Hepatic stellate cell (primary cell): ENCODE data around the gene GTF2A1L.
"Not testable (repeated sequence)": the region's sequence is repeated elsewhere in the genome, so short reads cannot be mapped to it uniquely, and the experiment has no call there.

ENCODE experiments used
- DNase-seq: peaks from one replicate; pipeline ENCODE4 v3.0.0; 2011; ENCODE audit warnings: low spot score

Gene GTF2A1L

DNA sequence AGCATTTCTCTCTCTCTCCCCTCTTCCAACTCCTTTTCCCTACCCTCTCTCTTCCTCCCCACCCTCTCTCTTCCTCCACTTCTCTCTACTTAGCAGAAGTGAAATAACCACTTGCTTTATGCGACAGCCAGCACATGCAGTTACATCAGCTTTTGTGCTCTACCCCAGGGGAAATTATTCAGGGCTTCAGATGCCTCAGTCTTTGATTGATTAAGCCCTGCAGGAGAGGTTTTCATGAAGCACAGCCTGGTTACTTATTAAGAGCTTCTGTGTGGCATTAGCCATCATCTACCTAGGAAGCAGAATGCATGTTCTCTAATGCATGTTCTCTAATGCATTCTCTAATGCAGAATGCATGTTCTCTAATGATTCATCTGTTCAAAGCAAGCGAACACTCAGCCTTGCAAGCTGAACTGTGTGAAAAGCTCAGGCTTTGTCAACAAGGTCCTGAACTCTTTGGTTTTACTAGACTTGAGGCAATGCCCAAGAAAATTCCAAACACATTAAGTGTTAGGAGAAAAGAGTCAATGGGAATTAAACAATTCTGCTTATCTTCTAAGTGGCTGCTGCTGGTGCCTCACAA lies 81.8 kb downstream of the GTF2A1L start:
- no peak for DNase-seq

DNA sequence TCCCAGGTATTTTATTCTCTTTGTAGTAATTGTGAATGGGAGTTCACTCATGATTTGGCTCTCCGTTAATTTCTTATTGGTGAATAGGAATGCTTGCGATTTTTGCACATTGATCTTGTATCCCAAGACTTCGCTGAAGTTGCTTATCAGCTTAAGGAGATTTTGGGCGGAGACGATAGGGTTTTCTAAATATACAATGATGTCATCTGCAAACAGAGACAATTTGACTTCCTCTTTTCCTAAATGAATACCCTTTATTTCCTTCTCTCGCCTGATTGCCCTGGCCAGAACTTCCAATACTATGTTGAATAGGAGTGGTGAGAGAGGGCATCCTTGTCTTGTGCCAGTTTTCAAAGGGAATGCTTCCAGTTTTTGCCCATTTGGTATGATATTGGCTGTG lies 86.0 kb downstream of the GTF2A1L start:
- not testable (repeated sequence) for DNase-seq

DNA sequence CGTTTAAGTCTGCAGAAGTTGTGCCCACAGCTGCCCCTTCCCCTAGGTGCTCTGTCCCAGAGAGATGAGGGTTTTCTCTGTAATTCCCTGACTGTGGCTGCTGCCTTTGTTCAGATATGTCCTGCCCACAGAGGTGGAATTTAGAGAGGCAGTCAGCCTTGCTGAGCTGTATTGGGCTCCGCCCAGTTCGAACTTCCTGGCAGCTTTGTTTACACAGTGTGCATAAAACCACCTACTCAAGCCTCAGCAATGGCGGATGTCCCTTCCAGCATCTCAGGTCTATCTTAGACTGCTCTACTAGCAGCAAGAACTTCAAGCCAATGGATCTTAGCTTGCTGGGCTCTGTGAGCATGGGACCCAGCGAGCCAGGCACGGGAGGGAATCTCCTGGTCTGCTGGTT lies 89.8 kb downstream of the GTF2A1L start:
- no peak for DNase-seq

DNA sequence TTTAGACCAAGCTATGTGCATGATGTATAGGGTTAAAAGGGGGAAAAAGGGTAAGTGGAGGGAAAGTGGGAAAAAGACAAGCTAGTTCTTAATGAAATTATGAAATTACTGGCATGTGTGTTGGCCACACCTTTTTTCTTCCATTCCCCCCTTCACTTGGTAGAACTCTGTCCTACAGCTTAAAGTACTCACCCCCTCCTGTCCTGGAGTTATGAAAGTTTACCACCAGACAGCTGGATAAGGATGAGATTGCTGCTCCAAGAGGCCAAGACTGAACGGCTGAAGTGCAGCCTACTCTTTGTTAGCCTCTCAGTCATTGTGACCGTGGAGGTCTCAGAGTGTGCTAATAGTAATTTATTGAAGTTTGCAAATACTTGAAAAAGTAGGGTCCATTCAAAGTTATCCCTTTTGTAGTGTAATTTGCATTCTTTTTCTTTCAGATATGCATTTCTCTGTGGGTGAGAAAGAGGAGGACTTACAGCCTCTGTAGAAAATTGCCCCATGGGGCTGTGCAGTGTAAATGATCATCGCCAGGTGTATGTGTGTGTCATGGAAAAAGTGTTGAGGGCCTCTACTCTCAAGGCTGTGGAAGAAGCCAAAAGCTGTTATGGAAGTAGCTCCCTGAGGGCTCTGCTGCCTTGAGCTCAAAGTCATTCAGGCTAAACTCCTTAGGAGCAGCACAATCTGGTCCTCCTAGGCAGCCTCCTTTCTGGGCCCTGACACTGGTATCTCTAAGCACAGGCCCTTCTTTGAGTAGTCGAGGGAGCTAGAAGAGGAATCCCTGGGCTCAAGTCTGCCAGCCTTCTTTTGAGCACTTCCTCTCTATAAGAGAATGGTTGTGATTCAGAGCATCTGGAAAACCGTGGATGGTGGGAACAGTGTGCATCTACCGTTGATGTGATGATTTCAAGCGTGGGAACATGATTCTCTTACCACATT lies 91.7 kb downstream of the GTF2A1L start:
- DNase-seq: no peak

DNA sequence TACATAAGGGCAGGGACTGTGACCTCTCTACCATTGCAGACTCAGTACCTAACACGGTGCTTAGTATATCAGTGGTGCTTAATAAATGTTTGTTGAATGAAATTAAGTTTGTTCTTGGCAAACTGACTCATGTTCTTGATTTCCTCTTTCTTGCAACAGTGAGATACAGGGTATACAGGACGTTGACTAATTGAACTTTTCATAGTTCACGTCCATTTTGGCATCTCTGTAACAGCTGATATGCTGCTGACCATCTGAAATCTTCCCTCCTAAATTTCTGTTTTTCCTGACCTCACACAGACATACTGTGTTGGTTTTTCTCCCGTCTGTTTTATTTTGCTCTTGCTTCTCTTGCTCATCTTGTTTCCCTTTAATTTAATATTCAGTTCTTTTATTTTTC lies 93.7 kb downstream of the GTF2A1L start:
- no peak for DNase-seq

DNA sequence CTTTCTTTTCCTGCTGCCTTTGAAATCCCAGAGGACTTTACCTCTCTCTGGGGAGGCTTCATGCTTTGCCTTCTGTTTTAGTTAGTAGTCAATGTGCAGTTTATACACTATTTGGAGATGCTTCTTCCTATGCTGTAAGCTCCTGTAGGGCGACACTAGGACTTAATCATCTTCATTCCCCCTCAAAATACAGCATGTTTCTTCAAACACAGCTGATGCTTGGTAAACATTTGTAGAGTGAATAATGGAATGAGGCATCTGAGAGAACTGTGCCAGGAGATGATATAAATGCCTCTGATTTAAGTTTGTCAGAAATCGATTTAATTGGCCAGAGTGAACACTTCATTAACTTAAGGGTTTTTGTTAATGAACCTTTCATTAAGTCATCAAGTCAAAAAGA lies 94.5 kb downstream of the GTF2A1L start:
- DNase-seq: no peak

DNA sequence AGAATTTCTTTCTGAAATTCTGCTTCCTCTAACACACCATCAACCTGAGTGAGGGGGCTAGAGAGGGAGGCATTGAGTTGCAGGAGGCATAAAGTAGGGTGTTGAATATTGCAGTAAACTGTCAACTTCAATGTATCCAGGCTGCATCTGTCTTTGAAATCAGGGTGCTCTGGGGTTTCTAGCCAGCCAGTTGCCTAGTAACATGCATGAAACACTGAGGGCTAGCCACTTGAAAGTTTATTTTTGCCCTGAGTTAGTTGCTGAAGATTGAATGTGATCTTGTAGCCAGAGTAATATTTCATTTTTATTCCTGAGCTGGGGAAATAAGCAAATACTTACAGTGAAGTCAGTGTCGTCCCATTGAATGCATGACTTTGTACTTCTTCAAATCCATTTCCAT lies 96.0 kb downstream of the GTF2A1L start:
- DNase-seq: no peak

DNA sequence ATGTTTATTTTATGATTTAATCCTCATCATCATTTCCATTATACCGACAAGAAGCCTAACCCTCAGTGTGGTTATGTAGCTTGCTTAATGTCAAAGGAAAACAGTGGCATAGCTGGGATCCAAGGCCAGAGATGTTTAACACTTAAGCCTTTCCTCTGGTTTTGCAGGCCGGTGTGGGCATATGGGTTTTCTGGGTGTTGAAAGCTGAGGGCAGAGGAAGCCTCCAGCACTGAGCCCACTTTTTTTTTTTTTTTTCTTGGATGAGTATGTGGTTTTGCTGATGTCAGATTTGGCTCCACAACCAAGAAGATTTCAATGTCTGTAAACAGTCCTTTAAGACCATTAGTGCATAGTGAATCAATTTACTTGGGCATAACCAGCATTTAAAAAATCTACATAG lies 96.6 kb downstream of the GTF2A1L start:
- no peak for DNase-seq

DNA sequence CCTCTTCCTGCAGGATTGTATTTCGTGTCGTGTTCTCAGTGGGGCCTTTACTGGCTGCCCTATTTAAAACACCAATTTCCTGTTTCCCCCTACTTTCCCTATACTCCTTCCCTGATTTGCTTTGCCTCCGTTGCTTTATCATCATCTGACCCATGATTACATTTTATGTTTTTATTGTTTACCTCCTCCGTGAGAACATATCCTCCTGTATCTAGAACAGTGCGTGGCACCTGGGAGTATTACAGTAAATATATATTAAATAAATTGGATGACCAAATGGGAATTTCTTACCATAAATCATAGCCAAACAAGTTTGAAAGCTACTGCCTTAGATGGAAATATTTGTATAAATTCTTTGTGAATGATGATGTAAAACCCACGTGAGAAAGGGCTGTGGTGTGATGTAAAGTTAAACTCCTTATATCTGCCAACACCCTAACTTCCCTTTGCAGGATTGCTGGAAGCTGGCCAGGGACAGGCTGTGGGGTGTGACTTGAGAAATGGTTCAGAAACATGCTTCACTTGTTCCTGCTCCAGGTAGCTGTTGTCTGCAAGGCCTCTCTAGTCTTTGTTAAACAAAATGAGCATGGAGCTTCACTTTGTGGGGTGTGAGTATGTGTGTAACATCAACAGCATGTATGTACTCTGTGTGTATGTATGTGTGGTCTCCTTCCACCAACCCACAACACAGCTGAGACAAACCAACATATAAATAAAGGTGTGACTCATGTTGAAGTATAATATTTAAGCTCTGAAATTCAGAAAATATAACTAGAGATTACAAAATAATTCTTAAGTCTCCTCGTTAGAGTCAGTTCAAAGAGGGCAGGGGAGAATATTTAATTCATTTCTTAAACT lies 97.6 kb downstream of the GTF2A1L start:
- no peak for DNase-seq

DNA sequence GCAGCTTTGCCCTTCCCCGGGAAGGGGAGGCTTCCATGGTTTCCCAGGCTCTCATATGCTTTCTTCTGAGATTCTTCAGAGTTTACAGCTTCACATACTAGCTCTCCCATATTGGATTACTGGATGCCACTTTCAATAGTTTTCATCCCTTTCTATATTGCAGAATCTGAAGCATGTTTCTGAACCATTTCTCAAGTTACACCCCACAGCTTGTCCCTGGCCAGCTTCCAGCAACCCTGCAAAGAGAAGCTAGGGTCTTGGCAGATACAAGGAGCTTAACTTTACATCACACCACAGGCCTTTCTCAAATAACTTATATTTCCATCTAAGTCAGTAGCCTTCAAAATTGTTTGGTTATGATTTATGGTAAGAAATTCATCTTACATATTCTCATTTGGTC lies 98.3 kb downstream of the GTF2A1L start:
- DNase-seq: no peak

DNA sequence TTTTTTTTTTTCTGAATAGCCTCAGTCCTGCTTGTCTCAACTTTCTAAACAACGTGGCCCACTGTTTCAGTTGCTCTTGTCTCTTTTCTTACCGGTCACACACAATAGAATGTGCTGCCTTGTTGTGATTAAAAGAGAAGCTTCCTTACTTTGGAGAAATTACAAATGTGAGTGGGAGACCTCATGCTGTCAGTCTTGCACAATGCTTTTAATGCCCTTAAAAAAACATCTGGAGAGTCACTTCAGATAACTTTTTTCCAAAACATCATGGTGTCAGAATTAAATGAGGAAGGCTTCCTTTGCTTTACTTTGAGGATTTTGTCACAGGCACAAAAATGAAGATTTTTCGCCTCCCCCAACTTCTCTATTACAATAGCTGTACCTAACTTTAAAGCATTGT lies 100.2 kb downstream of the GTF2A1L start:
- no peak for DNase-seq

DNA sequence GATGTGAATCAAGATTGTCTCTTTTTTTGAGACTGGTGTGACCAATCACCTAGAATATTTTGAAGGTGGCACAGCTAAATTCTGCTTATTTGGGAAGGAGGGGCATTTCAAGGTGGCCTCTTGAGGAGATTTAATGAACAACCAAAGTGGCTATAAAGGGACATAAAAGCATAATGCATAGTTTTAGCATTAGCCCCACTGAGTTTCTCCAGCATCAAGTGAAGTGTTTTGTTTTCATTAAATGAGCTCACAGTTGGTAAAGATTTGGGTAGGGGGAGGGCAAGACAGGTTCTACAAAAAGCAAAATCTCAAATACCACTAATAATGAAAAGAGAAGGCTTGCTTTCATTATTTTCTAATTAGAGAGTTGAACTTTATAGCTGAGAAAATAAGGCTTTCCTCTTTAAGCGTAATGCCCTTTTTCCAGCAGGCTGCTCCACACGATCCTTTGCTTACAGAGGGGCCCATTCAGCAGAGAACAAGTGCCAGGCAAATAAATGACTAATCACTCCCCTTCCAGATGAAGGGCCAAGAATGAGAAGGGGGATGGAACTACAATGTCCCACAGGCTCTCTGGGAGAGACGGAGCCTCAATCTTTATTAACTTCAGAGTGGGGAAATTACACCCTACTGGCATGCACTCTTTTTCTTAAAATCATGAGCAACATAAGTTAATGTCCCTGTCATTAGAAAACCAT lies 102.0 kb downstream of the GTF2A1L start:
- DNase-seq: no peak

DNA sequence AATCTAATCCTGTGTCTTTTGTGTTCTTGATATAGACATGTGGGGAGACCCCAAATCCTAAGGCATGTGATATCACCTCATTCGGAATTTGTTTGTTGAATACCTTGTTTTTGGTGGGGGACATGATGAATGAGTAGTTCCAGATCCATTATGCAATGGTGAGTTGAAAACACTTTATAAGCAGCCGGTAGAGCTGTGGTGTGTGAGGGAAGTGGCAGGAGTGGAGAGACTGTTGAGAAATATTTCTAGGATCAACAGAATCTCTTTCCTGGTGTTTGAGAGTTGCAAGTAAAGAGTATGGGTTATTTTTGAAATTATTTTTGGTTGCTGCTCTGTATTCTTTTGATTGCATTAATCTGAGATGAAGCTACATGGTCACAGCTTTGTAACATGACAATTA lies 103.5 kb downstream of the GTF2A1L start:
- DNase-seq: no peak

DNA sequence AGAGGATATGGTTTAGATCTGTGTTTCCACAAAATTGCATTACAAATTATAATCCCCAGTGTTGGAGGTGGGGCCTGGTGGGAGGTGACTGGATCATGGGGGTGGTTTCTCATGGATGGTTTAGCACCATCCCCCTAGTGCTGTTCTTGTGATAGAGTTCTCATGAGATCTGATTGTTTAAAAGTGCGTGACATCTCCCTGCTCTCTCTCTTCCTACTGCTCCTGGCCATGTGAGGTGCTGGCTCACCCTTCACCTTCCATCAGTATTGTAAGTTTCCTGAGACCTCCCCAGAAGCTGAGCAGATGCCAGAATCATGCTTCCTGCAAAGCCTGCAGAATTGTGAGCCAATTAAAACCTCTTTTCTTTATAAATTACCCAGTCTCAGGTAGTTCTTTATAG lies 104.7 kb downstream of the GTF2A1L start:
- DNase-seq: no peak

DNA sequence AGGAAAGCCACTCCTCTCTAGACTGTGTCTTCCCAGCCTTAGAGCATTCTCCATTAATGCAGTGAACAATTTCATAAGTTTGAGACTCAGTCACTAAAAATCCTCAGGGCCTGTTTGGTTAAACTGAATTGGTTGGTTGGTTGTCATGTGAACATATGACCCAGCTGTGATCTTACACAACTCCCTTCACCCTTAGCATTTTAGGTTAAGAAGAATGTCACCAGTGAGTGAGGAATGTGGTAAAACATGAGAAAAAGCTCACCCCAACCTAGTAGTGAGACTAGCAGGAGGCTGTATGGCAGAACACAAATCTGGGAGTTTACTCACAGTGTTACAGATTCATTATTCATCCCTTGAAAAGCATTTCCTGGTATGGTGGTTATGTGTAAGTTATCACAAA lies 105.5 kb downstream of the GTF2A1L start:
- peak; percentile 14 for DNase-seq

DNA sequence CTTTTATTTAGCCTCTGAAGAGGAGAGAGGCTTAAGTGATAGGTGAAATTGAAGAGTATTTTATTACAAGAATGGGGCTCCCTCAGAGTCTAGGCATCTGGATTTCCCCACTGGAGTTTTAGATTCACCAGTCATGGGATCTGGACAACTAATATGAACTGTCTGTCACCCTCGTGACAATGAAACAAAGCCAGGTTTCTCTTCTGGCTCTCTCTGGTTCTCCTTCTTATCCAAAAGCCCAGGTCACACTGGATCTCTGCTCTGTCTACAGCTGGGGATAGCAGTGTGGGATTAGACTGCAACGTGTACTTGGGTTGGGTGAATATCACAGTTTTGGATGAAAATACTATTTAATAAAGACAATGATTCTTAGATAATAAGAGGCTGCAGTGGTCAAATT lies 106.6 kb downstream of the GTF2A1L start:
- no peak for DNase-seq

DNA sequence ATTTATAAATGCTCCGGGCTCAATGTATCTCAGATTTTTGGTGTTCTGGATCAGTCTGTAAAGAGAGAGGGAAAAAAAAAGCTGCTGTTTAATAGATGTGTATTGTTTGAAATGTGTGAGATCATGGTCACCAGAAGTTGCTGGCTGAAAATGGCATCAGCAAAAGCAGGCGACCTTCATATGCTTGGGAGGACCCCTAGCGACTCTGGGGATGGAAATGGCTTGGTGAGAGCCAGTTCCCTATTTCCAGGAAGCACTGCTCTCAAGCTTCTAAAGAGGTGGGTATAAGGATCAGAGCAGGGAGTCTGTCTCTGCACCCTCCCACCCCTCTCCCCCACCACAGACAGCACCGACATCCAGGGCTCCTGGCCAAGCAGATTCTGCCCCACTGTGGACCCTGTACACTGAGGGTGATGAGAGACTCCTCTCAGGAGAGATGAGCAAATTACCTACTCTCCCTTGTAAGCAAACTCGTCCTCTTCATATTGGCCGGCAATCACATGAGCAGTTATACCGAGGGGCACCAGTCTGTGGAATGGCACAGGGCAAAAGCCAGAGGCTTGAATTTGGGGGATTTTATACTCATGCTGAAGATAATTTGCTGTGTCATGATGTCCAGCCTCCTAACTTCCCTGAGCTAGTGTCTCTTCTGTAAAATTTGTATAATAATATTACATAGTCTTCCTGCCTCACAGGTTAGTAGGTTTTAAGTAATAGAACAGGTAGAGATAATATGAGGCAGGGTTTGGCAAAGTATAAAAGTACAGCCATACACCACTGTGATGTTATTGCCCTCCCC lies 108.2 kb downstream of the GTF2A1L start:
- no peak for DNase-seq

DNA sequence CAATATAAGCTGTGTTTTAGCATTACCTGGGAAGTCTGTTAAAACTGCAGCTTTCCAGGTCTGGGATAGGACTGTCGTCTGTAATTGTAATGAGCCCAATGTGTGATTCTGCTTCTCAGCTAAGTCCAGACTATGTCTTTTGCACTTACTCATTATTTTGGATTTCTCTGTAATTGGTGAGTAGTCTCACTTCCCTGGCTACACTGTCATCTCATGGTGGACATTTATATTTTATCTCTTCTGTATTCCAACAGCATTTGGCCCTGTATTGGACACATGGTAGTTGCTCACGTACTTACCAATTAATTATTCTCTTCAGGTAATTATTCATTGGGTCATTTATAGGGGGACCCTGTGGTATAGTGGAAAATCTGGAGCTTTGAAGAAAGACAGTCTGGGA lies 109.9 kb downstream of the GTF2A1L start:
- no peak for DNase-seq

DNA sequence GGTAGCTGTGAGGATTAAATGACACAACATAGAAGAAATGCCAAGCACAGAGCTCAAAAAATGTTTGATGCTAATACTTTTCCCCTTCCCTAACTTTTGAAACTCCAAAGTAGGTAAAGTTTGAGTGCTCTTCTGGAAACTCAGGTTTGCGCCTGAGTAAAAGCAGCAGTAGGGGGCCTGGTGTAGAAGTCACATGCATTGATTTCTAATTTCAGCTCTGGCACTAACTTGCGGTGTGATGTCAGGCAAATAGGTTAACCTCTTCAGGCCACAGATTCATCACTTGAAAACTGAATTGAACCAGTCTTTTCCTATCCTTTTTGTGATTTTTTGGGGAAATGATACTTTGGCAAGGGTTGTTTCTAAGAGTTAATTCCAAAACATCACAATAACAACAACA lies 110.6 kb downstream of the GTF2A1L start:
- DNase-seq: no peak

DNA sequence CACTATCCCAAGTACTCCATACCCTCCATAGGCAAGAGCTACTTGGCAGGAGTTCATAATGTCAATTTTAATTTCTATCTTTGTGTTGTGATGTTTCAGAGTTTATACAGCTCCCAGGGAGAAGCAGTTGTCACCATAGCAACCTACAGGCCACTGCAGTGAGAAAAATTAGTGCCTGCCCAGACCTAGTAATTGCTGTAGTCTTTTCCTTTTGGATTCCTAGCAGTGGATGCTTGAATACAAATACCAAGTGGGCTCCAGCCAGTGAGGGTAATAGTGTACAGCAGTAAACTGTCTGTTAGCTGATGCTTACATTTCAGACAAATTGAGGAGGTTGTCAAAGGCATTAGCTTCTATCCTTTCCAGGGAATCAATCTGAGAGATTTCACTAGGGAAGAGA lies 111.2 kb downstream of the GTF2A1L start:
- no peak for DNase-seq
